ENCODE results near the gene RAP1GAP2.

DNA sequence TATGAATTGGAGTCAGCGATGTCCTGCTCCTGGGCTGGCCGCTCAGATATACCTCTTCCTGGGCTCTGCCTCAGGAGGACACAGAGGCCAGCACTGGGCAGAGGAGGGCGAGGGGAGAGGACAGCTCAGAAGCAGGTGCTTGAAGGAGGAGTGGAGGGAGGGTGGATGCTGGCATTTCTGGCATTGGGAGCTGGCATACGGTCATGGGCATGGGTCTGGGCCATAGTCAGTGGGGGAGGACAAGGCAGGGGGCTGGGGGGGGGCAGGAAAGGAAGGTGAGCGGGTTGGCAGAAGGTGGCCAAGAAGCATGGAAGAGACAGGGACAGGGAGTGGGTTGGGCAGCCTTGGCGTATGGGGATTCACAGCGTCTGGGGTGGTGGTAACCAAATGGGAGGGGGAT lies 16.7 kb upstream of the RAP1GAP2 start:
- TF ChIP-seq, protein P1, sequence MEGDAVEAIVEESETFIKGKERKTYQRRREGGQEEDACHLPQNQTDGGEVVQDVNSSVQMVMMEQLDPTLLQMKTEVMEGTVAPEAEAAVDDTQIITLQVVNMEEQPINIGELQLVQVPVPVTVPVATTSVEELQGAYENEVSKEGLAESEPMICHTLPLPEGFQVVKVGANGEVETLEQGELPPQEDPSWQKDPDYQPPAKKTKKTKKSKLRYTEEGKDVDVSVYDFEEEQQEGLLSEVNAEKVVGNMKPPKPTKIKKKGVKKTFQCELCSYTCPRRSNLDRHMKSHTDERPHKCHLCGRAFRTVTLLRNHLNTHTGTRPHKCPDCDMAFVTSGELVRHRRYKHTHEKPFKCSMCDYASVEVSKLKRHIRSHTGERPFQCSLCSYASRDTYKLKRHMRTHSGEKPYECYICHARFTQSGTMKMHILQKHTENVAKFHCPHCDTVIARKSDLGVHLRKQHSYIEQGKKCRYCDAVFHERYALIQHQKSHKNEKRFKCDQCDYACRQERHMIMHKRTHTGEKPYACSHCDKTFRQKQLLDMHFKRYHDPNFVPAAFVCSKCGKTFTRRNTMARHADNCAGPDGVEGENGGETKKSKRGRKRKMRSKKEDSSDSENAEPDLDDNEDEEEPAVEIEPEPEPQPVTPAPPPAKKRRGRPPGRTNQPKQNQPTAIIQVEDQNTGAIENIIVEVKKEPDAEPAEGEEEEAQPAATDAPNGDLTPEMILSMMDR (IDR thresholded peaks at IDR 0.05): no peak
- TF ChIP-seq POLR2A (IDR thresholded peaks at IDR 0.05): no peak
- TF ChIP-seq EP300 (IDR thresholded peaks at IDR 0.05): no peak
